Natural killer cell (primary cell): ENCODE data around the gene FAM78B. TPM values are rescaled to one million over a fixed set of nuclear protein-coding genes. Genes with fewer than 3 reads are reported as not detected.

Source experiments
- ATAC-seq, 3 donors: fragments of 150-1000 bp in 2 of 3; fragments of 200-7000 bp in 1 of 3; cut with Tn5 transposase; 1 replicate in 1 of 3; 2 replicates in 2 of 3; pipeline ENCODE4 v1.10.0; 2021; ENCODE audit warnings: mild to moderate bottlenecking in 2 of 3, moderate library complexity in 2 of 3
- DNase-seq, 2 donors: peaks; one replicate each; pipeline versions ENCODE4 v3.0.0 to v3.0.0-alpha.2; 2013 to 2021; ENCODE audit warnings: mixed read lengths in 1 of 2
- H3K27ac ChIP-seq: one replicate; pipeline ENCODE4 v1.5.1; 2013; ENCODE audit warnings: mild to moderate bottlenecking, low read length
- H3K27me3 ChIP-seq: one replicate; pipeline ENCODE4 v1.6.1; 2013; ENCODE audit warnings: low read length; ENCODE audit not compliant: control insufficient read depth, insufficient read depth
- H3K36me3 ChIP-seq: one replicate; pipeline ENCODE4 v1.6.1; 2013; ENCODE audit warnings: low read length; ENCODE audit not compliant: control insufficient read depth, insufficient read depth
- H3K4me1 ChIP-seq: one replicate; pipeline ENCODE4 v1.6.1; 2013; ENCODE audit warnings: low read length; ENCODE audit not compliant: control insufficient read depth, insufficient read depth
- H3K4me3 ChIP-seq: one replicate; pipeline ENCODE4 v1.5.1; 2013; ENCODE audit warnings: low read length
- H3K9me3 ChIP-seq: one replicate; pipeline ENCODE4 v1.6.1; 2013; ENCODE audit warnings: low read length; ENCODE audit not compliant: control insufficient read depth, insufficient read depth
- H3K27ac Mint-ChIP-seq, 2 donors: one replicate each; pipeline ENCODE4 v1.8.0; 2022; ENCODE audit warnings: mild to moderate bottlenecking in 2 of 2, mixed read lengths in 2 of 2, moderate library complexity in 1 of 2
- H3K27me3 Mint-ChIP-seq, 2 donors: one replicate each; pipeline ENCODE4 v1.8.0; 2022; ENCODE audit warnings: low read depth in 2 of 2, mixed read lengths in 2 of 2
- H3K36me3 Mint-ChIP-seq: one replicate; pipeline ENCODE4 v1.8.0; 2022; ENCODE audit warnings: mixed read lengths
- H3K4me1 Mint-ChIP-seq, 2 donors: one replicate each; pipeline ENCODE4 v1.8.0; 2022; ENCODE audit warnings: mixed read lengths in 2 of 2
- H3K4me3 Mint-ChIP-seq: one replicate; pipeline ENCODE4 v1.8.0; 2022; ENCODE audit warnings: mild to moderate bottlenecking, moderate library complexity, mixed read lengths
- H3K9me3 Mint-ChIP-seq, 2 donors: one replicate each; pipeline ENCODE4 v1.8.0; 2022; ENCODE audit warnings: mixed read lengths in 2 of 2
- CTCF ChIP-seq: fragments of 200-600 bp; IDR thresholded peaks from one replicate; pipeline ENCODE4 v1.8.0; 2022; ENCODE audit warnings: antibody characterized with exemption
- WGBS: methylation state at CpG from one replicate; pipeline ENCODE4 v1.1.7; 2013; ENCODE audit warnings: missing lambda C conversion rate; ENCODE audit not compliant: insufficient coverage; 5-methylcytosine and 5-hydroxymethylcytosine counted together
- intact Hi-C: fragments of 100-400 bp; cut with micrococcal nuclease; formaldehyde crosslinking; loops from one replicate; pipeline ENCODE4 v1.14.2; 2022
- total RNA-seq, 4 donors: library from RNA; stranded (reverse); fragments of 120-200 nt in 1 of 4; gene quantifications; one replicate each; pipeline versions ENCODE4 v1.2.3 to v1.2.4, GENCODE V29; 2013 to 2022

The FAM78B gene
- total RNA-seq, 3 donors from 2014 or later (not counting 1 experiment from before 2014, with no cell fraction given), result not detected

GRCh38 chr1:166080967-166081870 is 85.6 kb downstream of the FAM78B start:
- no peak for DNase-seq
- Histone ChIP-seq H3K9me3 (peaks cover 4% of the 10 kb centered on the region), H3K27ac (no peak overlapping the region), H3K4me3 (no peak overlapping the region), H3K27me3 (no peaks in the 10 kb centered on the region), H3K4me1 (no peaks in the 10 kb centered on the region), H3K36me3 (no peaks in the 10 kb centered on the region)
- no peak overlapping the region for H3K27ac Mint-ChIP-seq
- H3K9me3 Mint-ChIP-seq, result no peaks in the 10 kb centered on the region
- TF ChIP-seq CTCF, result no peak
- intact Hi-C loops, result no loop called here
- no peak for ATAC-seq
- 59% methylated on average over 14 of the region's 14 CpGs for WGBS
- peaks cover 0 to 5% of the 10 kb centered on the region in 2 donors for H3K27me3 Mint-ChIP-seq
- no peaks in the 10 kb centered on the region for H3K36me3 Mint-ChIP-seq
- peaks cover 8 to 10% of the 10 kb centered on the region in 2 donors for H3K4me1 Mint-ChIP-seq
- H3K4me3 Mint-ChIP-seq, result no peak overlapping the region

GRCh38 chr1:166080277-166080966 is 86.4 kb downstream of the FAM78B start:
- Mint-ChIP-seq H3K36me3 (no peaks in the 10 kb centered on the region), H3K4me1 (peaks cover 8 to 10% of the 10 kb centered on the region in 2 donors), H3K4me3 (no peak overlapping the region), H3K27me3 (peaks cover 0 to 5% of the 10 kb centered on the region in 2 donors), H3K27ac (no peak overlapping the region), H3K9me3 (no peaks in the 10 kb centered on the region)
- TF ChIP-seq CTCF, result no peak
- Histone ChIP-seq H3K4me1 (no peaks in the 10 kb centered on the region), H3K4me3 (no peak overlapping the region), H3K36me3 (no peaks in the 10 kb centered on the region), H3K27ac (no peak overlapping the region), H3K9me3 (peaks cover 4% of the 10 kb centered on the region), H3K27me3 (no peaks in the 10 kb centered on the region)
- 49% methylated on average over 8 of the region's 9 CpGs for WGBS
- intact Hi-C loops, result no loop called here
- no peak for DNase-seq
- no peak for ATAC-seq

GRCh38 chr1:166079276-166079675 is 87.5 kb downstream of the FAM78B start:
- Mint-ChIP-seq H3K36me3 (no peaks in the 10 kb centered on the region), H3K27me3 (peaks cover 0 to 5% of the 10 kb centered on the region in 2 donors), H3K4me3 (no peak overlapping the region), H3K4me1 (peaks cover 8 to 10% of the 10 kb centered on the region in 2 donors), H3K9me3 (no peaks in the 10 kb centered on the region), H3K27ac (no peak overlapping the region)
- H3K4me1 ChIP-seq, result no peaks in the 10 kb centered on the region
- no peak overlapping the region for H3K4me3 ChIP-seq
- no peak for ATAC-seq
- H3K9me3 ChIP-seq, result peaks cover 4% of the 10 kb centered on the region
- intact Hi-C loops, result no loop called here
- DNase-seq, result no peak
- WGBS, result 91% methylated on average over 2 of the region's 2 CpGs
- H3K27me3 ChIP-seq, result no peaks in the 10 kb centered on the region
- TF ChIP-seq CTCF, result no peak
- H3K27ac ChIP-seq, result no peak overlapping the region
- H3K36me3 ChIP-seq, result no peaks in the 10 kb centered on the region
